GM12878 (cell line): Measurements from ENCODE around the gene CCDC136. TPM values are rescaled to one million over a fixed set of nuclear protein-coding genes. Genes with fewer than 3 reads are reported as not detected.

ENCODE experiments used
- ATAC-seq: fragments of 200-7000 bp; cut with Tn5 transposase; 3 replicates; pipeline ENCODE4 v1.9.1; 2020; ENCODE audit warnings: mild to moderate bottlenecking, moderate library complexity
- BruUV-seq: library from RNA; stranded (reverse); fragments of 400-500 nt; replicated peaks from 2 replicates; lab custom pipeline; 2021; lab: Mats Ljungman, UMichigan
- CTCF ChIA-PET: fragments of 300-600 bp; sonication (Branson Sonifier 250); formaldehyde crosslinking; extraction: SDS; loops from one replicate; lab custom pipeline; 2021; ENCODE audit warnings: inconsistent platforms; lab: Yijun Ruan, JAX
- POLR2A ChIA-PET: fragments of 350-600 bp; formaldehyde crosslinking; extraction: SDS; loops from one replicate; lab custom pipeline; 2021; ENCODE audit warnings: inconsistent platforms; lab: Charles Lee
- RAD21 ChIA-PET: fragments of 300-600 bp; sonication (Branson Sonifier 250); formaldehyde crosslinking; loops from one replicate; lab custom pipeline; 2023; ENCODE audit warnings: antibody characterized with exemption; ENCODE audit not compliant: unreplicated experiment; lab: Charles Lee
- SMC1A ChIA-PET: fragments of 300-600 bp; sonication (Branson Sonifier 250); formaldehyde crosslinking; loops from one replicate; lab custom pipeline; 2023; ENCODE audit not compliant: unreplicated experiment, uncharacterized antibody; lab: Charles Lee
- DNase-seq: peaks from one replicate; pipeline ENCODE4 v3.0.0-alpha.2; 2011; ENCODE audit warnings: low read depth, low spot score
- FAIRE-seq: peaks from 3 replicates; lab custom pipeline; 2011; peaks lifted over from hg19 to GRCh38; lab: Jason Lieb, UNC
- H2AFZ ChIP-seq: 2 replicates; pipeline ENCODE4 v1.6.0; 2011; ENCODE audit warnings: low read depth, low read length, control low read depth; ENCODE audit not compliant: control insufficient read depth
- H3K27ac ChIP-seq: 2 replicates; pipeline ENCODE4 v1.5.1; 2011; ENCODE audit warnings: control low read depth; ENCODE audit not compliant: control insufficient read depth, insufficient read depth
- H3K27me3 ChIP-seq, 2 experiments: replicated peaks in 1 of 2; 2 replicates each; pipeline versions ENCODE4 v1.6.0 to v1.6.1; 2011; ENCODE audit warnings: low read length in 1 of 2; ENCODE audit not compliant: control insufficient read depth in 2 of 2, insufficient read depth in 2 of 2
- H3K36me3 ChIP-seq, 2 experiments: 2 replicates each; pipeline ENCODE4 v1.5.1; 2011; ENCODE audit warnings: low read length in 1 of 2; ENCODE audit not compliant: control insufficient read depth in 2 of 2, insufficient read depth in 2 of 2
- H3K4me1 ChIP-seq: 2 replicates; pipeline ENCODE4 v1.6.1; 2011; ENCODE audit warnings: mild to moderate bottlenecking, low read length, moderate library complexity, mixed read lengths; ENCODE audit not compliant: control insufficient read depth, insufficient read depth
- H3K4me2 ChIP-seq: 2 replicates; pipeline ENCODE4 v1.6.0; 2011; ENCODE audit warnings: control low read depth; ENCODE audit not compliant: control insufficient read depth, insufficient read depth
- H3K4me3 ChIP-seq: fragments of 200-600 bp; sonication (generic); 2 replicates; pipeline ENCODE4 v1.5.1; 2016
- H3K79me2 ChIP-seq: 2 replicates; pipeline ENCODE4 v1.6.0; 2011; ENCODE audit warnings: low read length; ENCODE audit not compliant: control insufficient read depth, insufficient read depth
- H3K9ac ChIP-seq: 2 replicates; pipeline ENCODE4 v1.8.0; 2011; ENCODE audit warnings: low read length, control low read depth, mixed read lengths; ENCODE audit not compliant: control insufficient read depth, insufficient read depth
- H3K9me3 ChIP-seq: replicated peaks from 3 replicates; pipeline ENCODE4 v1.5.1; 2011; ENCODE audit warnings: mild to moderate bottlenecking, low read length; ENCODE audit not compliant: control insufficient read depth, insufficient read depth
- H4K20me1 ChIP-seq: 2 replicates; pipeline ENCODE4 v1.6.0; 2011; ENCODE audit not compliant: control insufficient read depth, insufficient read depth
- ASH2L ChIP-seq: fragments of 300-600, 200-600 bp; sonication (generic); IDR thresholded peaks from 2 replicates; pipeline ENCODE4 v1.6.1; 2017; ENCODE audit warnings: low read depth, mild to moderate bottlenecking, borderline replicate concordance
- BACH1 ChIP-seq: fragments of 450-650 bp; IDR thresholded peaks from 2 replicates; pipeline ENCODE4 v1.6.1; 2017; ENCODE audit warnings: mild to moderate bottlenecking, borderline replicate concordance
- BHLHE40 ChIP-seq, 2 experiments: fragments of 450-650 bp in 1 of 2; IDR thresholded peaks; 2 replicates each; pipeline ENCODE4 v1.6.1; 2011 to 2017; ENCODE audit warnings: low read depth in 2 of 2, borderline replicate concordance in 1 of 2, improper control_type of control experiment in 1 of 2, low read length in 1 of 2, mild to moderate bottlenecking in 1 of 2
- CTCF ChIP-seq, 3 experiments: IDR thresholded peaks in 2 of 3; conservative IDR thresholded peaks in 1 of 3; 2 replicates each; pipeline ENCODE4 v1.5.1; 2011; ENCODE audit warnings: low read depth in 3 of 3, low read length in 3 of 3, mild to moderate bottlenecking in 3 of 3, control low read depth in 2 of 3, moderate library complexity in 2 of 3, inconsistent platforms in 1 of 3, mixed read lengths in 1 of 3; ENCODE audit not compliant: control insufficient read depth in 2 of 3, insufficient read depth in 1 of 3; ENCODE audit errors: extremely low read depth in 1 of 3
- DPF2 ChIP-seq: fragments of 450-650 bp; IDR thresholded peaks from 2 replicates; pipeline ENCODE4 v1.6.1; 2017; ENCODE audit warnings: mild to moderate bottlenecking
- HDAC6 ChIP-seq: fragments of 200-600 bp; sonication (generic); IDR thresholded peaks from one replicate; pipeline ENCODE4 v1.8.0; 2017; ENCODE audit warnings: antibody characterized with exemption; ENCODE audit not compliant: unreplicated experiment
- IKZF1 ChIP-seq: fragments of 450-650 bp; conservative IDR thresholded peaks from 2 replicates; pipeline ENCODE4 v1.6.1; 2017; ENCODE audit warnings: antibody characterized with exemption, mild to moderate bottlenecking
- LARP7 ChIP-seq: fragments of 450-650 bp; IDR thresholded peaks from 2 replicates; pipeline ENCODE4 v1.6.1; 2017; ENCODE audit warnings: mild to moderate bottlenecking
- NR2F1 ChIP-seq: fragments of 450-650 bp; conservative IDR thresholded peaks from 2 replicates; pipeline ENCODE4 v1.6.1; 2017; ENCODE audit warnings: mild to moderate bottlenecking
- PKNOX1 ChIP-seq: fragments of 450-650 bp; IDR thresholded peaks from 2 replicates; pipeline ENCODE4 v1.6.1; 2016; ENCODE audit warnings: mild to moderate bottlenecking
- POLR2A ChIP-seq: IDR thresholded peaks from 2 replicates; pipeline ENCODE4 v1.6.1; 2011; ENCODE audit warnings: low read depth, mild to moderate bottlenecking, low read length
- TARDBP ChIP-seq: IDR thresholded peaks from 2 replicates; pipeline ENCODE4 v1.6.1; 2016; ENCODE audit warnings: borderline replicate concordance
- TCF3 ChIP-seq: IDR thresholded peaks from 2 replicates; pipeline ENCODE4 v1.6.1; 2012; ENCODE audit warnings: low read depth, mild to moderate bottlenecking, low read length, borderline replicate concordance; ENCODE audit not compliant: insufficient read depth
- ZNF217 ChIP-seq: fragments of 450-650 bp; IDR thresholded peaks from 2 replicates; pipeline ENCODE4 v1.6.1; 2017; ENCODE audit warnings: antibody characterized with exemption, mild to moderate bottlenecking
- ZSCAN29 ChIP-seq: fragments of 450-650 bp; IDR thresholded peaks from 2 replicates; pipeline ENCODE4 v1.6.1; 2017; ENCODE audit warnings: mild to moderate bottlenecking, moderate library complexity
- WGBS: methylation state at CpG from one replicate; pipeline ENCODE4 v1.1.6; 2016; ENCODE audit warnings: low lambda C conversion rate; ENCODE audit not compliant: insufficient replicate concordance, insufficient coverage; ENCODE audit errors: missing lambda C conversion rate; 5-methylcytosine and 5-hydroxymethylcytosine counted together
- in situ Hi-C: fragments of 300-500 bp; cut with MboI; formaldehyde crosslinking; loops from 9 replicates; pipeline ENCODE4 v1.14.3; 2018; ENCODE audit warnings: mixed read lengths
- intact Hi-C: fragments of 100-400 bp; cut with micrococcal nuclease; formaldehyde crosslinking; loops from one replicate; pipeline ENCODE4 v1.14.2; 2022; ENCODE audit not compliant: unreplicated experiment
- polyA plus RNA-seq, 11 experiments: library from polyadenylated mRNA; depleted of rRNA in 4 of 11; unstranded in 6 of 11; stranded (reverse) in 5 of 11; fragments of >200 nt; fragmentation: Nextera tagmentation in 4 of 11; fragmentation: Illumina TruSeq in 1 of 11; extraction: Ambion mirVana in 4 of 11; extraction: Trizol in 1 of 11; gene quantifications; 1 replicate in 1 of 11; 2 replicates in 10 of 11; pipeline versions ENCODE4 v1.2.1 to v1.2.3, GENCODE V29; 2011 to 2016; ENCODE audit warnings: inconsistent platforms in 2 of 11, missing spikeins in 2 of 11, low read depth in 1 of 11
- total RNA-seq, 4 experiments: library from RNA; depleted of rRNA in 3 of 4; stranded (reverse); fragments of >200 nt in 3 of 4; fragmentation: Illumina TruSeq in 1 of 4; extraction: Trizol in 1 of 4; gene quantifications; 2 replicates each; pipeline versions ENCODE4 v1.2.1 to v1.2.3, GENCODE V29; 2013 to 2021

Gene CCDC136
- total and polyA plus RNA-seq, 10 of the 15 experiments (the other 5 are each of a cell fraction or from before 2014, with no cell fraction given), result 0.32 to 4.8 (median 1.5) TPM

DNA sequence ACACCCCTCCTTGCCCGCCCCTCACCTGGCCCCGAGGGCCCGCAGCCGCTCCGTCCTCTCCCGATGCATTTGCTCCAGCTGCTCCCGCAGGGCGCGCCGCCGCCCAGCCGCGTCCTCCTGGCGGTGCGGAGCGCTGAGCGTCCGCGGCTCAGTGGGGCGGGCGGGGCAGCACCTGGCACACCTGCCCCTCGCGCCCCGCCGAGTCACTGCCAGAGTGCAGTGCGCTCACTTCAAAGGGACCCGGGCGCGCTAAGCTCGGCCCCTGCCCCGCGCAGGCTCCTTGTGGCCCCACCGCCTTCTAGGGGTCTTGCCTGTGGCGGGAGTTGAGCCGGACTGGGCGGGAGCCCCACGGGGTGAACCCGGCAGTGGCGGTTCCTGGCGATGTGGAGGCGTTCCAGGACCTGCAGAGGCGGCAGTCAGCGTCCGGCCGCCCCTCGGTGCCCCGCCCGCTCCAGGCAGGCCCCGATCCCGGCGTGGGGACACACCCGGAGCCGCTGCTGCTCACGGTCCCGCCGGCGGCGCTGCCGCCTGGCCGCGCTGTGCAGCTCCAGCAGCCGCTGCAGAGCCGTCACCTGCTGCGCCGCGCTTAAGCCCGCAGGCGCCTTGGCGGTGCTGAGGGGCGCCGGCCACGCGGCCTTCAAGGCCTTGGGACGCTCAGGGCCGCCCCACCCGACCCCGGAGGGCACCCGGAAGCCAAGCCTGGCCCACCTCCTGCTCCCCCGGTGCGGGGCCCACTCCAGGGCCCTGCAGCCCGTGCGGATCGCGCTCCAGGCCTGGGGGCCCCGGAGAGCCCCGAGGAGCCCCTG is 77.6 kb downstream of the CCDC136 start:
- peak in 1 of 3 experiments; percentile 26; a peak in 1 of 6 replicates for TF ChIP-seq CTCF (IDR thresholded peaks at IDR 0.05 in 2 of 3, conservative IDR thresholded peaks at IDR 0.05 in 1 of 3; ENCODE audit: control insufficient read depth in 2 of 3, extremely low read depth in 1 of 3, insufficient read depth in 1 of 3, low read depth in 3 of 3, low read length in 3 of 3)
- TF ChIP-seq TARDBP, result no peak
- 0 out of 2 replicates have a peak, but pooled peaks have one; percentile 17 for TF ChIP-seq TCF3
- peak; percentile 58 for TF ChIP-seq IKZF1
- peak; percentile 82 for TF ChIP-seq HDAC6
- peak in 1 of 2 experiments; percentile 48; a peak in 1 of 4 replicates for TF ChIP-seq BHLHE40 (IDR thresholded peaks at IDR 0.05; ENCODE audit: borderline replicate concordance in 1 of 2, low read depth in 2 of 2, low read length in 1 of 2)
- peak; percentile 56; the same call in 1 of the 2 replicates for TF ChIP-seq LARP7
- 0 out of 2 replicates have a peak, but pooled peaks have one; percentile 24 for TF ChIP-seq BACH1
- 0 out of 2 replicates have a peak, but pooled peaks have one; percentile 32 for TF ChIP-seq ZNF217
- TF ChIP-seq POLR2A, result peak; percentile 58
- TF ChIP-seq ZSCAN29, result no peak
- no peak for TF ChIP-seq ASH2L
- no peak for TF ChIP-seq PKNOX1
- peak; percentile 65; the same call in 1 of the 2 replicates for TF ChIP-seq DPF2
- 0 out of 2 replicates have a peak, but pooled peaks have one; percentile 38 for TF ChIP-seq NR2F1
- Histone ChIP-seq H3K4me2 (peak overlapping the region; percentile 95), H3K27ac (no peak overlapping the region), H3K9ac (peak overlapping the region; percentile 44; the same call in 1 of the 2 replicates), H3K4me1 (peaks cover 8% of the 10 kb centered on the region; the same call in 1 of the 2 replicates), H2AFZ (peak overlapping the region; percentile 65), H3K9me3 (no peaks in the 10 kb centered on the region), H3K4me3 (peak overlapping the region; percentile 64), H3K27me3 (no peaks in the 10 kb centered on the region), H3K79me2 (peaks cover 2% of the 10 kb centered on the region), H3K36me3 (no peaks in the 10 kb centered on the region; a peak in 2 of 4 replicates), H4K20me1 (no peaks in the 10 kb centered on the region)
- no peak for DNase-seq
- intact Hi-C loops (no loop called here), in situ Hi-C loops (no loop called here)
- no TSS peak for BruUV-seq
- peak; percentile 44 for FAIRE-seq
- RAD21 ChIA-PET, result no interaction called here
- SMC1A ChIA-PET, result no interaction called here
- CTCF ChIA-PET, result interaction anchor here (0.8 kb wide), 1 partner anchor 14 kb away, joined by 3 read pairs; no protein-coding TSS in a partner anchor
- POLR2A ChIA-PET, result no interaction called here
- 2% methylated on average over 64 of the region's 86 CpGs for WGBS
- ATAC-seq, result peak; percentile 91
